ENCODE results near the gene LTB4R2. TPM values are rescaled to one million over a fixed set of nuclear protein-coding genes. Genes with fewer than 3 reads are reported as not detected.

Gene LTB4R2
- total RNA-seq, 2 donors from 2014 or later = 0.98 to 1.4 TPM

GRCh38 chr14:24272467-24272866 is 37.5 kb upstream of the LTB4R2 start:
- no peak for TF ChIP-seq CTCF (IDR thresholded peaks at IDR 0.05)
- no peak for DNase-seq (ENCODE audit: low spot score)
- Histone ChIP-seq H3K4me1 (peaks cover 0 to 11% of the 10 kb centered on the region in 2 donors), H3K9me3 (no peaks in the 10 kb centered on the region), H3K27me3 (no peaks in the 10 kb centered on the region), H3K36me3 (peaks cover 2% of the 10 kb centered on the region), H3K4me3 (no peak overlapping the region), H3K27ac (no peak overlapping the region)

- no peak for TF ChIP-seq CTCF (IDR thresholded peaks at IDR 0.05)
- no peaks in the 10 kb centered on the region for H3K9me3 ChIP-seq
- H3K36me3 ChIP-seq = no peaks in the 10 kb centered on the region
- H3K27me3 ChIP-seq = no peaks in the 10 kb centered on the region
- DNase-seq (ENCODE audit: low spot score) = no peak
- H3K27ac ChIP-seq = no peak overlapping the region
- no peak overlapping the region for H3K4me3 ChIP-seq
- H3K4me1 ChIP-seq = peaks cover 0 to 13% of the 10 kb centered on the region in 2 donors
Measured at GRCh38 chr14:24273422-24273998, 36.4 kb upstream of the LTB4R2 start.

GRCh38 chr14:24274101-24274543 is 35.8 kb upstream of the LTB4R2 start:
- Histone ChIP-seq H3K27ac (no peak overlapping the region), H3K27me3 (no peaks in the 10 kb centered on the region), H3K9me3 (no peaks in the 10 kb centered on the region), H3K4me3 (no peak overlapping the region), H3K36me3 (no peaks in the 10 kb centered on the region), H3K4me1 (peaks cover 0 to 19% of the 10 kb centered on the region in 2 donors)
- DNase-seq (ENCODE audit: low spot score) = no peak
- TF ChIP-seq CTCF (IDR thresholded peaks at IDR 0.05) = no peak

- H3K36me3 ChIP-seq = no peaks in the 10 kb centered on the region
- no peak for TF ChIP-seq CTCF (IDR thresholded peaks at IDR 0.05)
- H3K4me3 ChIP-seq = no peak overlapping the region
- H3K27ac ChIP-seq = no peak overlapping the region
- peaks cover 0 to 27% of the 10 kb centered on the region in 2 donors for H3K4me1 ChIP-seq
- H3K27me3 ChIP-seq = no peaks in the 10 kb centered on the region
- H3K9me3 ChIP-seq = no peaks in the 10 kb centered on the region
- DNase-seq (ENCODE audit: low spot score) = no peak
Measured at GRCh38 chr14:24277071-24277470, 32.9 kb upstream of the LTB4R2 start.

GRCh38 chr14:24277606-24278321 is 32.2 kb upstream of the LTB4R2 start:
- Histone ChIP-seq H3K27ac (no peak overlapping the region), H3K36me3 (no peaks in the 10 kb centered on the region), H3K4me3 (no peak overlapping the region), H3K27me3 (no peaks in the 10 kb centered on the region), H3K9me3 (no peaks in the 10 kb centered on the region), H3K4me1 (peaks cover 0 to 27% of the 10 kb centered on the region in 2 donors)
- no peak for DNase-seq (ENCODE audit: low spot score)
- TF ChIP-seq CTCF (IDR thresholded peaks at IDR 0.05) = no peak

Data from right atrium auricular region (tissue), 2 donors.